Transverse colon (tissue), 4 donors: ENCODE measurements around the gene AQP7. TPM values are rescaled to one million over a fixed set of nuclear protein-coding genes. Genes with fewer than 3 reads are reported as not detected.

Experiments used
- DNase-seq: peaks from one replicate; pipeline ENCODE4 v3.0.0-alpha.2; 2019
- H3K27ac ChIP-seq, 4 donors: fragments of 200-600 bp; sonication (generic); 2 replicates each; pipeline ENCODE4 v1.5.1; 2016 to 2018; ENCODE audit warnings: inconsistent platforms in 4 of 4
- H3K27me3 ChIP-seq: fragments of 200-600 bp; sonication (generic); 2 replicates; pipeline ENCODE4 v1.5.1; 2017; ENCODE audit warnings: inconsistent platforms
- H3K36me3 ChIP-seq, 4 donors: fragments of 200-600 bp; sonication (generic); 2 replicates each; pipeline ENCODE4 v1.5.1; 2017 to 2019; ENCODE audit warnings: inconsistent platforms in 4 of 4
- H3K4me1 ChIP-seq, 4 donors: fragments of 200-600 bp; sonication (generic); 2 replicates each; pipeline ENCODE4 v1.5.1; 2017 to 2020; ENCODE audit warnings: inconsistent platforms in 4 of 4
- H3K4me3 ChIP-seq, 4 donors: fragments of 200-600 bp; sonication (generic); 1 replicate in 1 of 4; 2 replicates in 3 of 4; pipeline versions ENCODE4 v1.5.1 to v1.6.1; 2017 to 2019; ENCODE audit warnings: inconsistent platforms in 4 of 4
- H3K9me3 ChIP-seq, 2 donors: fragments of 200-600 bp; sonication (generic); 2 replicates each; pipeline ENCODE4 v1.5.1; 2017 to 2019; ENCODE audit warnings: inconsistent platforms in 2 of 2
- CTCF ChIP-seq, 5 experiments: fragments of 200-600 bp in 3 of 5; fragments of 450-650 bp in 2 of 5; sonication (generic) in 3 of 5; IDR thresholded peaks; 1 replicate in 2 of 5; 2 replicates in 3 of 5; pipeline ENCODE4 v1.5.1; 2016 to 2017; ENCODE audit warnings: antibody characterized with exemption in 5 of 5, inconsistent platforms in 3 of 5, mild to moderate bottlenecking in 2 of 5, moderate library complexity in 1 of 5
- EP300 ChIP-seq: sonication (generic); formaldehyde crosslinking; IDR thresholded peaks from one replicate; pipeline ENCODE4 v1.6.1; 2017; ENCODE audit warnings: antibody characterized with exemption, low read depth
- POLR2A ChIP-seq: fragments of 450-650 bp; IDR thresholded peaks from one replicate; pipeline ENCODE4 v1.6.1; 2016; ENCODE audit warnings: antibody characterized with exemption, mild to moderate bottlenecking, moderate library complexity
- POLR2AphosphoS5 ChIP-seq, 3 donors: sonication (generic); formaldehyde crosslinking; IDR thresholded peaks; one replicate each; pipeline ENCODE4 v1.6.1; 2016; ENCODE audit warnings: antibody characterized with exemption in 3 of 3
- WGBS, 2 donors: methylation state at CpG; one replicate each; pipeline ENCODE4 v1.1.5; 2018; ENCODE audit warnings: low coverage in 1 of 2; 5-methylcytosine and 5-hydroxymethylcytosine counted together
- in situ Hi-C, 4 donors: fragments of 200-750 bp; cut with MboI; loops; one replicate each; pipeline versions ENCODE4 v1.15.0 to v1.15.1; 2017; ENCODE audit warnings: low sequenced_read_pairs in 3 of 4, low pct_ligation_motif_present in 1 of 4, low pct_unique_long_range_greater_than_20kb in 1 of 4
- intact Hi-C: fragments of 100-400 bp; cut with DNase I; formaldehyde crosslinking; loops from one replicate; pipeline ENCODE4 v1.15.1; 2023; ENCODE audit warnings: low total_unique reads
- total RNA-seq, 4 donors: library from RNA; depleted of rRNA; stranded (reverse); fragments of >200 nt; gene quantifications; one replicate each; pipeline ENCODE4 v1.1.0, GENCODE V29; 2016

The AQP7 gene
- total RNA-seq, 4 donors from 2014 or later, result 11.9 to 207 (median 27.7) TPM

DNA sequence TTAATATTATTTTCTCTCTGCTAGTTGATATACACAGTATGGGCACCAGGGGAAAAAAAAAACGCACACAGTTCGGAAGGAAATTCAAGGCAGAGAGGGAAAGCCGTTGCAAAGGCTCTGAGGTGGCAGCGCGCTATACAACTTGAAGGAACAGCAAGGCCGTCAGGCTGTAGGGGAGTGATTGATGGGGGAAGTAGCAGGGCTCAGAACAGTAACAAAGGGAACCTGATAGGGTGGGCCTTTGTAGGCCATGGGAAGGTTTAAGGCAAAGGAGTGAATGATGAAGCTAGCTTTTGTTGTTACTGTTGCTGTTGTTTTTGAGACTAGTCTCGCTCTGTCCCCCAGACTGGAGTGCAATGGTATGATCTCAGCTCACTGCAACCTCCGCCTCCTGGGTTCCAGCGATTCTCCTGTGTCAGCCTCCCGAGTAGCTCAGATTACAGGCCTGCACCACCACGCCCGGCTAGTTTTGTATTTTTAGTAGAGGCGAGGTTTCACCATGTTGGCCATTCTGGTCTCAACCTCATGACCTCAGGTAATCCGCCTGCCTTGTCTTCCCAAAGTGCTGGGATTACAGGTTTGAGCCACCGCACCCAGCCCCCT lies 27.0 kb downstream of the AQP7 start:
- H3K27ac ChIP-seq, result peak overlapping the region in 2 of 4 donors; percentile 18 to 44
- peaks cover 0 to 9% (median 3%) of the 10 kb centered on the region in 4 donors for H3K4me1 ChIP-seq
- intact Hi-C loops, result loop anchor here (5.0 to 10.0 kb wide), 3 partner anchors 42 to 347 kb away; no protein-coding TSS in a partner anchor
- WGBS, 2 donors, result 37 to 71% methylated on average over 7 to 15 of the region's 15 CpGs
- DNase-seq, result no peak
- TF ChIP-seq CTCF (IDR thresholded peaks at IDR 0.05), result peak in 3 of 5 experiments; percentile 5 to 27 (median 6)
- TF ChIP-seq EP300, result no peak
- no peaks in the 10 kb centered on the region for H3K27me3 ChIP-seq
- H3K9me3 ChIP-seq, result no peaks in the 10 kb centered on the region
- peaks cover 0 to 9% (median 2%) of the 10 kb centered on the region in 4 donors for H3K36me3 ChIP-seq
- in situ Hi-C loops, result loop anchor here in 1 of 4 donors (25.0 kb wide), 1 partner anchor 137 kb away; the partner anchor contains the start of gene ANKRD18B
- H3K4me3 ChIP-seq, result no peak overlapping the region

DNA sequence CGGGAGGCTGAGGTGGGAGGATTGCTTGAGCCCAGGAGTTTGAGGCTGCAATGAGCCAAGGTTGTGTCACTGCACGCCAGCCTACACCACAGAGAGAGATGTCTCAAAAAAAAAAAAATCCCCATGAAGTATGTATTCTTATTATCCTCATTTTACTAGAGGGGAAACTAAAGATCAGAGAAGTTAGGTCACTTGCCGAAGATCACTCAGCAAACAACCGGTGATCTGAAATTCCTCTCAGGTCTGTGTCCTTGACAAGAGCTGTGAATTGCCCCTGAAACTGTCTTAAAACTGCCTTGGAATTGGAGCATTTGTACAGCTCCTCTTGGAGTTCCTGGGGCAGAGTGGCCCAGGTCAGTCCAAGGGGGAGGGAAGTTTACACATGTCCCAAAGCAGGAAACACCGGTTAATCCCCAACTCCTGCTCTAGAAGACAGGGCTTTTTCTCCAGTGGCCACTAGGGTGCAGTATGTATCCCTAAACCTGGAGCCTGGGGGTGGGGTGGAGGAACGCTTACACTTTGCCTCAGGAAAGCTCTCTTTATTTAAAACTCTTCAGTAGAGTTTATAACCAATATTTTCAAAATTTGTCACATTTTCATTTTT lies 27.6 kb downstream of the AQP7 start:
- no peaks in the 10 kb centered on the region for H3K9me3 ChIP-seq
- H3K27me3 ChIP-seq, result no peaks in the 10 kb centered on the region
- H3K4me3 ChIP-seq, result no peak overlapping the region
- intact Hi-C loops, result loop anchor here (5.0 to 10.0 kb wide), 3 partner anchors 43 to 348 kb away; no protein-coding TSS in a partner anchor
- peak overlapping the region in 1 of 4 donors; percentile 44 for H3K27ac ChIP-seq
- DNase-seq, result peak; percentile 80
- TF ChIP-seq CTCF (IDR thresholded peaks at IDR 0.05) (peak; percentile 85 to 91 (median 89)), POLR2AphosphoS5 (IDR thresholded peaks at IDR 0.05) (no peak)
- in situ Hi-C loops, result loop anchor here in 1 of 4 donors (25.0 kb wide), 2 partner anchors 88 to 138 kb away; partner anchors contain the start of genes ANKRD18B and NOL6
- 56 to 60% methylated on average over 4 to 6 of the region's 6 CpGs for WGBS, 2 donors
- H3K36me3 ChIP-seq, result peaks cover 0 to 15% (median 4%) of the 10 kb centered on the region in 4 donors
- peaks cover 0 to 9% (median 3%) of the 10 kb centered on the region in 4 donors for H3K4me1 ChIP-seq

DNA sequence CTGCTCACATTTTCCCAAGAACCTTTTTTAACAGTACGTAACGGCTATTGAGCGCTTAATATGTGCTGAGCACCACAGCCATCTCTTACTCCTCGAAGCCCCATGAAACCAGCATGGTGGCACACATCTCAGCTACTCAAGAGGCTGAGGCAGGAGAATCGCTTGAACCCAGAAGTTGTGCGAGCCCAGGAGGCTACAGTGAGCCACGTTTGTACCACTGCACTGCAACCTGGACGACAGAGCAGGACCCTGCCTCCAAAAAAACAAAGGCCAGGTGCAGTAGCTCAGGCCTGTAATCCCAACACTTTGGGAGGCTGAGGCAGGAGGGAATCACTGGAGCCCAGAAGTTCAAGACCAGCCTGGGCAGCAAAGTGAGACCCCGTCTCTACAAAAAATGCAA lies 28.2 kb downstream of the AQP7 start:
- H3K4me1 ChIP-seq, result peaks cover 0 to 9% (median 3%) of the 10 kb centered on the region in 4 donors
- no peak for DNase-seq
- 60 to 80% methylated on average over 2 to 9 of the region's 9 CpGs for WGBS, 2 donors
- H3K27ac ChIP-seq, result no peak overlapping the region
- H3K4me3 ChIP-seq, result no peak overlapping the region
- H3K27me3 ChIP-seq, result no peaks in the 10 kb centered on the region
- intact Hi-C loops (loop anchor here (10.0 kb wide), 1 partner anchor 91 kb away; no protein-coding TSS in a partner anchor), in situ Hi-C loops (loop anchor here in 1 of 4 donors (25.0 kb wide), 1 partner anchor 88 kb away; the partner anchor contains the start of gene NOL6)
- H3K9me3 ChIP-seq, result no peaks in the 10 kb centered on the region
- peaks cover 0 to 19% (median 6%) of the 10 kb centered on the region in 4 donors for H3K36me3 ChIP-seq
- TF ChIP-seq EP300 (no peak), POLR2AphosphoS5 (IDR thresholded peaks at IDR 0.05) (no peak), CTCF (IDR thresholded peaks at IDR 0.05) (no peak), POLR2A (no peak)

DNA sequence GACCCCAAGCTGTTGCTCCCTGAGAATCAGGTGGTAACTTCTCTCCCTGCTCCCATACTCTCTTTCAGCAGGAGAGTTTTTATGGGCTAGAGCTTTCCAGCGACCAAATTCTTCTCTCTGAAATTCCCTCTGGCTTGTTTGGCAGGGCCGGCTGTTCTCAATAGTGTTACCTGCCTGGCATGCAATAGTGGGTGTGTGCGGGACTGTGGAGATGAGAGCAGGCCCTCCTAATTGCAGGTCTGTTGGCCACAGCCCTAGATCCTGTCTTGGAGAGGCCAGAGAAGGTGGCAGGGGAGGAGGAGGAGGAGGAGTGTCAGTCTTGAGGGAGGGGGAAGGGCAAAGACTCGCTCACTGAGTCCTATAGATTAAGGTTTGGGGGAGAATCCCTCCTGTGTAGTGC lies 29.5 kb downstream of the AQP7 start:
- WGBS, 2 donors, result 47 to 74% methylated on average over 2 to 4 of the region's 4 CpGs
- peaks cover 0 to 9% (median 3%) of the 10 kb centered on the region in 4 donors for H3K4me1 ChIP-seq
- H3K36me3 ChIP-seq, result peaks cover 0 to 19% (median 9%) of the 10 kb centered on the region in 4 donors
- no peaks in the 10 kb centered on the region for H3K27me3 ChIP-seq
- no peaks in the 10 kb centered on the region for H3K9me3 ChIP-seq
- DNase-seq, result no peak
- intact Hi-C loops, result loop anchor here (10.0 kb wide), 1 partner anchor 92 kb away; no protein-coding TSS in a partner anchor
- in situ Hi-C loops, result loop anchor here in 1 of 4 donors (25.0 kb wide), 1 partner anchor 89 kb away; the partner anchor contains the start of gene NOL6
- no peak overlapping the region for H3K4me3 ChIP-seq
- no peak for TF ChIP-seq CTCF (IDR thresholded peaks at IDR 0.05)
- TF ChIP-seq EP300, result no peak
- TF ChIP-seq POLR2AphosphoS5 (IDR thresholded peaks at IDR 0.05), result no peak
- TF ChIP-seq POLR2A, result no peak
- no peak overlapping the region for H3K27ac ChIP-seq
